HEK293T (cell line): ENCODE results near the gene IL22RA1.

Experiments used
- ELF4 ChIP-seq: fragments of 450-650 bp; IDR thresholded peaks from 2 replicates; pipeline ENCODE4 v1.6.1; 2017; ENCODE audit warnings: antibody characterized with exemption
- FOXK2 ChIP-seq: fragments of 450-650 bp; IDR thresholded peaks from 2 replicates; pipeline ENCODE4 v1.6.1; 2016; ENCODE audit warnings: mild to moderate bottlenecking
- HDGF ChIP-seq: fragments of 450-650 bp; IDR thresholded peaks from 2 replicates; pipeline ENCODE4 v1.6.1; 2017; ENCODE audit warnings: antibody characterized with exemption, borderline replicate concordance
- NFRKB ChIP-seq: fragments of 450-650 bp; IDR thresholded peaks from 2 replicates; pipeline ENCODE4 v1.6.1; 2016; ENCODE audit warnings: mild to moderate bottlenecking, moderate library complexity
- SP1 ChIP-seq: fragments of 450-650 bp; IDR thresholded peaks from 2 replicates; pipeline ENCODE4 v1.6.1; 2017
- ZNF384 ChIP-seq: fragments of 450-650 bp; IDR thresholded peaks from 2 replicates; pipeline ENCODE4 v1.6.1; 2016
- TF ChIP-seq, protein P1 (sequence below): fragments of 450-650 bp; IDR thresholded peaks from 2 replicates; pipeline ENCODE4 v1.6.1; 2016

DNA sequence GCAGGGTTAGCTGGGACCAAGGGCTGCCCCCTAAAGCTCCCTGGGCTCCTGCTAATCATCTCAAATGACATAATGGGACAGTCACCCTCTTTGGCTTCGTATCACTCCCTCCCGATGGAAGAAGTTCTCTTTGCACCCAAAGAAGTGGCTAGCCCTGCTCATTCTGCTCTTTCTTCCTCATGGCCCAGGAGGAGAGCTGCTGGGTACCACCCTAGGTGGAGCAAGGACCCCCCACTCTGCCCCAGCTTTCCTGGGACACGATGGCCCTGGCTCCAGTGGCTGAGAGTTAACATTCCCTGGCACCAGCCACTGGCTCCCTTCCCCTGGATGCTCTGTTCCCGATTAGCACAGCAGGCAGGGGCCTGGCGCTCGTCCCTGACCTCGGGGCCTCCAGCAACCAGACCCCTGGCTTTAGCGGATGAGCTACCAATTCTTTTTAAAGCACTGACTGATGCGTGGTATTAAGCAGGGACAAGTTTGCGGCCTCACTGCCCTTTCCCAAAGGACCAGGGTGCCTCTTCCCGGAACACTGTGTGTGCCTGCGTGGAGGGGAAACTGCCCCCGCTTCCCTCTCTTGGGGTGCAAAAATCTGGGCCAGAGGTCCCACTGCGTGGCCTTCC is 32.2 kb downstream of the IL22RA1 start:
- TF ChIP-seq ZNF384 = no peak
- TF ChIP-seq FOXK2 = no peak
- TF ChIP-seq HDGF = no peak
- TF ChIP-seq SP1 = no peak
- no peak for TF ChIP-seq ELF4
- TF ChIP-seq, protein P1, sequence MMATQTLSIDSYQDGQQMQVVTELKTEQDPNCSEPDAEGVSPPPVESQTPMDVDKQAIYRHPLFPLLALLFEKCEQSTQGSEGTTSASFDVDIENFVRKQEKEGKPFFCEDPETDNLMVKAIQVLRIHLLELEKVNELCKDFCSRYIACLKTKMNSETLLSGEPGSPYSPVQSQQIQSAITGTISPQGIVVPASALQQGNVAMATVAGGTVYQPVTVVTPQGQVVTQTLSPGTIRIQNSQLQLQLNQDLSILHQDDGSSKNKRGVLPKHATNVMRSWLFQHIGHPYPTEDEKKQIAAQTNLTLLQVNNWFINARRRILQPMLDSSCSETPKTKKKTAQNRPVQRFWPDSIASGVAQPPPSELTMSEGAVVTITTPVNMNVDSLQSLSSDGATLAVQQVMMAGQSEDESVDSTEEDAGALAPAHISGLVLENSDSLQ = no peak
- no peak for TF ChIP-seq NFRKB
